ENCODE measurements around the gene SH3BP1.
"Not testable (repeated sequence)": the region's sequence is repeated elsewhere in the genome, so short reads cannot be mapped to it uniquely, and the experiment has no call there.

Gene SH3BP1

DNA sequence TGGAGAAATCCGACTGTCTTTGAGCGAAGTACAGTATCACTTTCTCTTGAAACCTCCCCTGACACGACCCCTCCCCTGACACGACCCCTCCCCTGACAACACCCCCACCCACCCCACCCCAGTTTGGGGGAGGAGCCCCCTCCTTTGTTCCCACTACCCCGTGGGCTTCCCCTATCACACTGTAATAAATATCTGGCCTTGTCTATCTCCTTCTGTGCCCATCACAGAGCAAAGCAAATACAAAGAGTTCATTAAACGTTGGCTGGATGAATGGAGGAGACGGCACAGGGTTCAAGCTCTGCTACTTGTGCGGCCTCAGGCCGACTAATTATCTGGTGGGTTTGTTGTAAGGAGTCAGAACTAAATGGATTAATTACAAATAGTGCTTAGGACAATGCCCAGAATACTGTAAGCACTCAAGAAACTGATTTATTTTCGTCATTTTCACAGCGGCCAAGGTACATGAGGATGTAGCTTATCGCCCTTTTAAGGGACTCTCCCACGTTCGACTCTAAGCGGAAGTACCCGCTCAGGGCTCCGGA is 31.5 kb upstream of the SH3BP1 start:
- ChIA-PET POLR2A (interaction anchor here (0.6 to 4.1 kb wide), 30 partner anchors 9 to 200 kb away, joined by 3 to 37 read pairs (median 6); partner anchors contain the start of genes CDC42EP1, GCAT, LGALS1 and LGALS2), CTCF (interaction anchor here (0.6 to 7.1 kb wide), 7 partner anchors 12 to 74 kb away, joined by 3 to 47 read pairs (median 6); no protein-coding TSS in a partner anchor)
- TF ChIP-seq L3MBTL2 (conservative IDR thresholded peaks at IDR 0.05) (peak; percentile 98), ELF4 (IDR thresholded peaks at IDR 0.05) (no peak; the same call in 1 of the 2 replicates)
- no peak for DNase-seq (ENCODE audit: extremely low spot score)

DNA sequence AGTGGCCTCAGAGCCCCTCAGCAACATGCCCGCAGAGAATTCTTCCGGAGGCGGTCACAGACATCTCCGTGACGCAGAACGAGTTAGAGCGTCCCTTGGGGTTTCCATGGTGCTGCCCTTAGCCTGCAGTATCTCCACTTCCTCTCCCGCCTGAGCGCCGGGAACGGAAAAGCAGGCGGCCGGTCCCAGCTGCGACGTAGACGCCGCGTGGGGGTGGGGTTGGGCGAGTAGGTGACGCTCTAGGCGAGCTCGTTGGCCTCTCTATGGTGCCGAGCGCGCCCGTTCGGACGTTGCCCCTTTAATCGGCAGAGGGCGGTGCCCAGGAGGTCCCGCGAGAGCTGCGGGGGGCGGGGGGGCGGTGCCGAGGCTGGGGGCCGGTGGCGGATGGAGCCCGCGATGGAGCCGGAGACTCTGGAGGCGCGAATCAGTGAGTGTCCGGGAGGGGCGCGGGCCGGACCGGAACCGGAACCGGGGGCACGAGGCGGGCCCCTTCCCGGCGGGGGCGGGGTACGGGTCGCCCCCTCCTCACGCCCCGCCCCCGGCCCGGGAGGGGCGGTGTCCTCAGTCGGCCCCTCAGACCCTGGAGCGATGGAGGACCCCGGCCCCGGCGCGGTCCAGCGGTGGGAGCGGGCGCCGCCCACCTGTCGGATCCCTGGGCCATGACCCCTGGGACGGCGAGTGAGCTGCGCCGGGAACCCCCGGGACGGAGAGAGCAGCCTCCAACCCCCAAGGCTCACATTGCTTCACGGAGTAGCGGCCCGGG is 30.8 kb upstream of the SH3BP1 start, which contains the start of gene GGA1:
Gene GGA1, plus strand, starts transcription at position 358 of the 763 bp plus-strand sequence. Its CDS starts 27 bp downstream, at position 385.
- DNase-seq (ENCODE audit: extremely low spot score): peak; percentile 98
- TF ChIP-seq SP1 (IDR thresholded peaks at IDR 0.05) (no peak), ELF4 (IDR thresholded peaks at IDR 0.05) (0 out of 2 replicates have a peak, but pooled peaks have one; percentile 77), FOXM1 (IDR thresholded peaks at IDR 0.05; ENCODE audit: borderline replicate concordance) (peak; percentile 93), L3MBTL2 (conservative IDR thresholded peaks at IDR 0.05) (peak; percentile 84)
- ChIA-PET CTCF (interaction anchor here (1.0 to 7.1 kb wide), 3 partner anchors 11 to 23 kb away, joined by 3 to 47 read pairs (median 6); no protein-coding TSS in a partner anchor), POLR2A (interaction anchor here (0.5 to 4.1 kb wide), 34 partner anchors 9 to 199 kb away, joined by 3 to 37 read pairs (median 5); partner anchors contain the start of genes CDC42EP1, GCAT, LGALS1 and LGALS2)

DNA sequence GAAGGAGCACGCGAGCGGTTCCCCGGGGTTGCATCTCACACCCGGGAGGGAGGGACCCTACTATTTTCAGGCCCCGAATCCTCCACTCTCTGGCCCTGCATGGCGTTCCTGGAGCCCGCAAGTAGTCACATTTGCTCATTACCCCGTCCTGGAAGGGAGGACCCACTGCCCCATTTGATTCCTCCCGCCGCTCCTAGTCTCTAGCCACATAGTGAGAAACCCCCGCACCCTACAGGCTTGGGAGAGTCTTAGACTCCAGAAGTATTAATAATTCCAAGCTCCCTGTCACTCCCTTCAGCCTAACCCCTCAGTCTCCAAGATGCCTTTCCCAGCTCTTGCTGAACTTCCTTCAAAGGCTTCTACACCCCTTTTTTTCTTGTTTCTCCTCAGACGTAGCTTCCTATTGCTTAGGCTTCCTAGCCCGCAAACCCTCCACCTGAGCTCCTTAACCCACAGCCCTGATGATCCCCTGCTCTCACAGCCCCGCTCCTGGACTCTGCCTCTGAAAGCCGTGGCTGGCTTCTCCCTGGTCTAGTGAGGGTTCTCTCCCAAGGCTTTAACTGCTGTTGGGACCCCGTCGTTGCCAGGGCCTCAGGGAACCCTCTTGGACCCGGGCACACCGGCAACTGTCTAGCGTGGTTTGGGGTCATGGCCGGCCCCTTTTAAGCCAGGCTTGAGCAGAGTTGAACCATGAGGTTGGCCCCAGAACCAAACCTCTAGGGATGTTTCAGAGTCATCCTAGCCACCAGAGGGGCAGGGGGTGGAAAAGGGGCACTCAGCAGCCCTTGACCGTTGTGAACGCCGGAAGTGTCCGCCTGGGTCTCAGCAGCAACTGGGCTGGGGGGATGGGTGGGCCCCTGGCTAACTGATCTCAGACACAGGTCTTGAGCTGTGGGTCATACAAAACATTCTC is 30.0 kb upstream of the SH3BP1 start:
- CTCF ChIA-PET: interaction anchor here (0.6 to 7.1 kb wide), 3 partner anchors 19 to 277 kb away, joined by 3 to 47 read pairs (median 4); no protein-coding TSS in a partner anchor
- POLR2A ChIA-PET: interaction anchor here (0.5 to 4.1 kb wide), 17 partner anchors 12 to 1447 kb away, joined by 3 to 37 read pairs (median 6); partner anchors contain the start of genes NOL12 and PDXP
- DNase-seq (ENCODE audit: extremely low spot score): no peak

DNA sequence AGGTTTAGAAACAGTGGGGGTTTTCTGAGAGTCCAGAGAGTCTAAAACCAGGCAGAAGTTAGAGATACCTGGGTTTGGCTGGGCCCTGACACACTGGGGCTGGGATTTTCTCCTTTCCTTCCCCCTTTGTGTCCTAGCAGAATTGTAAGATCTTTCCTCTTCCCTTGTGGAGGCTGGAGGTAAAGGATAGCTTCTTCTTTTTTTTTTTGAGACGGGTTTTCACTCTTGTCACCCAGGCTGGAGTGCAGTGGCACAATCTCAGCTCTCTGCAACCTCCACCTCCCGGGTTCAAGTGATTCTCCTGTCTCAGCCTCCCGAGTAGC is 29.4 kb upstream of the SH3BP1 start:
- ChIA-PET POLR2A (interaction anchor here (0.6 to 3.1 kb wide), 5 partner anchors 12 to 1447 kb away, joined by 3 to 16 read pairs (median 6); no protein-coding TSS in a partner anchor), CTCF (interaction anchor here (0.6 to 7.1 kb wide), 2 partner anchors 20 to 277 kb away, joined by 4 to 47 read pairs; no protein-coding TSS in a partner anchor)
- not testable (repeated sequence) for DNase-seq (ENCODE audit: extremely low spot score)

More for the DNA sequence above, 30.0 kb upstream of the SH3BP1 start:
- TF ChIP-seq L3MBTL2 (conservative IDR thresholded peaks at IDR 0.05): no peak
- no peak for TF ChIP-seq CTBP1 (IDR thresholded peaks at IDR 0.05; ENCODE audit: borderline replicate concordance)
- TF ChIP-seq FOXM1 (IDR thresholded peaks at IDR 0.05; ENCODE audit: borderline replicate concordance): no peak
- TF ChIP-seq HDGF (IDR thresholded peaks at IDR 0.05; ENCODE audit: borderline replicate concordance): no peak
- TF ChIP-seq BHLHE40 (IDR thresholded peaks at IDR 0.05; ENCODE audit: borderline replicate concordance): no peak
- TF ChIP-seq FOXK2 (IDR thresholded peaks at IDR 0.05): no peak
- TF ChIP-seq TARDBP (IDR thresholded peaks at IDR 0.05): no peak

DNA sequence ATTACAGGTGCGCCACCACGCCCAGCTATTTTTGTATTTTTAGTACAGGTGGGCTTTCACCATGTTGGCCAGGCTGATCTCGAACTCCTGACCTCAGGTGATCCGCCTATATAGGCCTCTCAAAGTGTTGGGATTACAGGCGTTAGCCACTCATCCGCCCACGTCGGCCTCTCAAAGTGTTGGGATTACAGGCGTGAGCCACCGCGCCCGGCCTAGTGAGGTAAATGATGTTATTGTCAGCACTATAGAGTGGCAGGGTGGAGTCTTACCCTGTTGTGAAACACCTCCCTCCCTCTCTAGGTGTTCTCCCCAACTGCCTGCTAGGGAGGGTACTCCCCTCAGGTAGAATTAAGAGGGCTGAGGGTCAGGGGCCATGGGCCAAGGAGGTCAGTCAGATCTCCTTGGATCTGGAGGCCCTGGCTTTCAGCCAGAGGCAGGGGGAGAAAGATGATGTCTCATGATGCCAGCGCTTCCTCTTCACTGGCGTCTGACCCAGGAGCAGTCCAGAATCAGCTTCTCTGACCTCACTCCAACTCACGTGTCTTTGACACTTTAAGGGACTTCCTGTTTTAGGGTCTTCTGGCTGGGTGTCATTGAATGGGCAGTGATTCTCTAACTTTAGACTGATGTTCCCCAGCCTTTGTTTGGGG is 28.9 kb upstream of the SH3BP1 start:
- CTCF ChIA-PET: interaction anchor here (7.1 kb wide), 1 partner anchor 20 kb away, joined by 47 read pairs; no protein-coding TSS in a partner anchor

DNA sequence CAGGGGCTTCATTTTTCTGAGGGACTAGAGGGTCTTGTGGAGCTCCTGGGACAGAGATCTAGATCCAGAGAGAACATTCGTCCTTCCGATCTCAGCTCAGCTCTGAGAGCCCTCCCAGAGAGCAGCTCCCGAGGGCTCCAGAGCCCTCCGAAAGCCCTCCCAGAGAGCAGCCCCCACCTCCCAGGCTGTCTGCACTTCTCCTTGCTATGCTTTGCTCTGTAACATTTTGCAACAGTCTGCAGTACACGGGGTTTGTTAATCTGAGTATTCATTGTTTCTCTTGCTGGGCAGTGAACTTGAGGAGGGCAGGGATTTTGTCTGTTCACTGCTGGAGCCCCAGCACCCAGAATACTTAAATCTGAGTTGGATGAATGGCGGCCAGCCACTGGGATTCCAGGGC is 28.3 kb upstream of the SH3BP1 start:
- no peak for DNase-seq (ENCODE audit: extremely low spot score)
- no peak for TF ChIP-seq TARDBP (IDR thresholded peaks at IDR 0.05)
- no peak for TF ChIP-seq ARNT (IDR thresholded peaks at IDR 0.05)
- no peak for TF ChIP-seq HDGF (IDR thresholded peaks at IDR 0.05; ENCODE audit: borderline replicate concordance)
- no peak for TF ChIP-seq SP1 (IDR thresholded peaks at IDR 0.05)
- no peak for TF ChIP-seq BHLHE40 (IDR thresholded peaks at IDR 0.05; ENCODE audit: borderline replicate concordance)
- TF ChIP-seq FOXM1 (IDR thresholded peaks at IDR 0.05; ENCODE audit: borderline replicate concordance): no peak
- CTCF ChIA-PET: no interaction called here
- POLR2A ChIA-PET: no interaction called here

More for the DNA sequence above, 28.9 kb upstream of the SH3BP1 start:
- POLR2A ChIA-PET: interaction anchor here (1.1 to 2.7 kb wide), 3 partner anchors 11 to 31 kb away, joined by 3 to 16 read pairs (median 6); no protein-coding TSS in a partner anchor
- no peak for TF ChIP-seq L3MBTL2 (conservative IDR thresholded peaks at IDR 0.05)
- no peak for TF ChIP-seq CTBP1 (IDR thresholded peaks at IDR 0.05; ENCODE audit: borderline replicate concordance)
- TF ChIP-seq HDGF (IDR thresholded peaks at IDR 0.05; ENCODE audit: borderline replicate concordance): no peak
- TF ChIP-seq LEF1 (IDR thresholded peaks at IDR 0.05; ENCODE audit: borderline replicate concordance): no peak
- no peak for TF ChIP-seq SP1 (IDR thresholded peaks at IDR 0.05)
- no peak for TF ChIP-seq FOXM1 (IDR thresholded peaks at IDR 0.05; ENCODE audit: borderline replicate concordance)
- no peak for TF ChIP-seq FOXA1 (IDR thresholded peaks at IDR 0.05)
- DNase-seq (ENCODE audit: extremely low spot score): no peak

DNA sequence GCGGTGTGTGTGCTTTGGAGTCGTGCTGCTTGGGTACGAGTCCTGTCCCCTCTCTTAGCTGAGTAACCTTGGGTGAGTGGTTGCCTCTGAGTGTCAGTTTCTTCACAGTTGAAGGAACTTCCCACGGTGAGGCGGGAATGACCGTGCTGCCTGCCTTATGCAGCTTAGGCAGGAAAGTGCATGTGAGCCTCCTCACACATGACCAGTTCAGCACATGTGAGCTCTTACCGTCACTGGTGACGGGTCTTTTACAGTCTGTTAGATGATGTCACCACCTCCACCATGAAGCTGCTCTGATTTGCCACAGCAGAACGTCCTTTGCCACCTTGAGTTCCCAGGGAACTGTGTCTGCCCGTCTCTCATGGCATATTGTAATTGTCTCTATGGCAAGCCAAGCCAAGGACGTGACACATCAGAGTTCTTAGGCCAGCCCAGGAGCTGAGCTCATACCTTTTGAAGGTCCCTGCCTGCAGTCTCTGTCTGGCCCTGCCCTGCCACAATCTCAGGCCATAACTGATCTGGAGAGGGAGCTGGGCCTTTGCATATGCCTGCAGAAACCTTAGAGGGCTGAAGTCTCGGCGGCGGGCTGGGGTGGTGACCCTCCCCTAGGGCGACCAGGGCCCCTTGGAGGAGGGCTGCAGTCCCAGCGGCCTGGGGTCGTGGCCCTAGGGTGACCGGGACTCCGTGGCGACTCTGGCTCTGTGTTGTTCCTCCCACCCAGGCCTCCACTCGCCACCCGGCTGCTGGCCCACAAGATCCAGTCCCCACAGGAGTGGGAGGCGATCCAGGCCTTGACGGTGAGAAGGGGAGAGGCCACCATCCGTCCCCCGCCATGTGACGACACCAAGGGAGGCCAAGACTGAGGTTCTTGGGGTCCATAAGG is 23.0 kb upstream of the SH3BP1 start:
- ChIA-PET CTCF (interaction anchor here (0.7 to 1.2 kb wide), 2 partner anchors 9 to 65 kb away, joined by 3 to 4 read pairs; no protein-coding TSS in a partner anchor), POLR2A (no interaction called here)
- no peak for DNase-seq (ENCODE audit: extremely low spot score)
- TF ChIP-seq ZNF384 (IDR thresholded peaks at IDR 0.05) (no peak), SUZ12 (IDR thresholded peaks at IDR 0.05) (no peak), SP1 (IDR thresholded peaks at IDR 0.05) (no peak), FOXK2 (IDR thresholded peaks at IDR 0.05) (no peak), ELF4 (IDR thresholded peaks at IDR 0.05) (no peak), L3MBTL2 (conservative IDR thresholded peaks at IDR 0.05) (no peak), FOXM1 (IDR thresholded peaks at IDR 0.05; ENCODE audit: borderline replicate concordance) (no peak)
- TF ChIP-seq, protein P1, sequence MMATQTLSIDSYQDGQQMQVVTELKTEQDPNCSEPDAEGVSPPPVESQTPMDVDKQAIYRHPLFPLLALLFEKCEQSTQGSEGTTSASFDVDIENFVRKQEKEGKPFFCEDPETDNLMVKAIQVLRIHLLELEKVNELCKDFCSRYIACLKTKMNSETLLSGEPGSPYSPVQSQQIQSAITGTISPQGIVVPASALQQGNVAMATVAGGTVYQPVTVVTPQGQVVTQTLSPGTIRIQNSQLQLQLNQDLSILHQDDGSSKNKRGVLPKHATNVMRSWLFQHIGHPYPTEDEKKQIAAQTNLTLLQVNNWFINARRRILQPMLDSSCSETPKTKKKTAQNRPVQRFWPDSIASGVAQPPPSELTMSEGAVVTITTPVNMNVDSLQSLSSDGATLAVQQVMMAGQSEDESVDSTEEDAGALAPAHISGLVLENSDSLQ (IDR thresholded peaks at IDR 0.05): no peak

Data from HEK293T (cell line).